ENCODE measurements around the gene ECE1.

Gene ECE1

GRCh38 chr1:21337010-21337437 lies 46.8 kb upstream of the ECE1 start:
- TF ChIP-seq CTCF (IDR thresholded peaks at IDR 0.05; ENCODE audit: extremely low read depth, insufficient read depth, missing control alignments), result no peak
- in situ Hi-C loops (cut with MboI; ENCODE audit: low pct_unique_long_range_greater_than_20kb, low sequenced_read_pairs, unreplicated experiment), result no loop called here
- no peak for DNase-seq (ENCODE audit: low spot score)

- in situ Hi-C loops (cut with MboI; ENCODE audit: low pct_unique_long_range_greater_than_20kb, low sequenced_read_pairs, unreplicated experiment), result no loop called here
- no peak for TF ChIP-seq CTCF (IDR thresholded peaks at IDR 0.05; ENCODE audit: extremely low read depth, insufficient read depth, missing control alignments)
- no peak for DNase-seq (ENCODE audit: low spot score)
Observed at GRCh38 chr1:21335750-21336224, 45.5 kb upstream of the ECE1 start.

- in situ Hi-C loops (cut with MboI; ENCODE audit: low pct_unique_long_range_greater_than_20kb, low sequenced_read_pairs, unreplicated experiment), result no loop called here
- no peak for TF ChIP-seq CTCF (IDR thresholded peaks at IDR 0.05; ENCODE audit: extremely low read depth, insufficient read depth, missing control alignments)
- DNase-seq (ENCODE audit: low spot score), result no peak
Observed at GRCh38 chr1:21335088-21335691, 44.9 kb upstream of the ECE1 start.

GRCh38 chr1:21334214-21335087 lies 44.2 kb upstream of the ECE1 start:
- peak; percentile 68 for DNase-seq (ENCODE audit: low spot score)
- TF ChIP-seq CTCF (IDR thresholded peaks at IDR 0.05; ENCODE audit: extremely low read depth, insufficient read depth, missing control alignments), result peak; percentile 81
- in situ Hi-C loops (cut with MboI; ENCODE audit: low pct_unique_long_range_greater_than_20kb, low sequenced_read_pairs, unreplicated experiment), result no loop called here

- DNase-seq (ENCODE audit: low spot score), result no peak
- in situ Hi-C loops (cut with MboI; ENCODE audit: low pct_unique_long_range_greater_than_20kb, low sequenced_read_pairs, unreplicated experiment), result no loop called here
- no peak for TF ChIP-seq CTCF (IDR thresholded peaks at IDR 0.05; ENCODE audit: extremely low read depth, insufficient read depth, missing control alignments)
Observed at GRCh38 chr1:21333824-21334213, 43.6 kb upstream of the ECE1 start.

- in situ Hi-C loops (cut with MboI; ENCODE audit: low pct_unique_long_range_greater_than_20kb, low sequenced_read_pairs, unreplicated experiment), result no loop called here
- no peak for DNase-seq (ENCODE audit: low spot score)
Observed at GRCh38 chr1:21332554-21333311, 42.5 kb upstream of the ECE1 start.

More at GRCh38 chr1:21332554-21333311, 42.5 kb upstream of the ECE1 start:
- no peak for TF ChIP-seq CTCF (IDR thresholded peaks at IDR 0.05; ENCODE audit: extremely low read depth, insufficient read depth, missing control alignments)

Data from GM13977 (cell line).